Measurements from ENCODE around the gene FASTKD2. TPM values are rescaled to one million over a fixed set of nuclear protein-coding genes. Genes with fewer than 3 reads are reported as not detected.

Gene FASTKD2
- total and polyA plus RNA-seq, 2 experiments from 2014 or later = 17.7 to 34.4 TPM

GRCh38 chr2:206801418-206802189 lies 36.2 kb downstream of the FASTKD2 start:
- Histone ChIP-seq H4K20me1 (ENCODE audit: insufficient read depth, poor library complexity, severe bottlenecking) (no peaks in the 10 kb centered on the region), H3K27ac (no peak overlapping the region), H3K4me3 (no peak overlapping the region), H3K4me1 (ENCODE audit: insufficient read depth) (no peaks in the 10 kb centered on the region), H3K79me2 (no peaks in the 10 kb centered on the region), H3K4me2 (no peak overlapping the region), H2AFZ (no peak overlapping the region), H3K9me3 (ENCODE audit: low read depth) (no peaks in the 10 kb centered on the region), H3K36me3 (replicated peaks; ENCODE audit: insufficient read depth, low read depth) (no peaks in the 10 kb centered on the region), H3K9me2 (replicated peaks; ENCODE audit: insufficient read depth) (no peaks in the 10 kb centered on the region), H3K27me3 (no peaks in the 10 kb centered on the region)
- TF ChIP-seq EZH2 (IDR thresholded peaks at IDR 0.05; ENCODE audit: borderline replicate concordance) = no peak
- TF ChIP-seq EZH2phosphoT487 (IDR thresholded peaks at IDR 0.05; ENCODE audit: low read depth, severe bottlenecking, unreplicated experiment) = no peak
- no peak for TF ChIP-seq CTCF (IDR thresholded peaks at IDR 0.05; ENCODE audit: poor library complexity)
- WGBS (ENCODE audit: low lambda C conversion rate, missing lambda C conversion rate) = 75% methylated on average over 9 of the region's 9 CpGs
- no peak for DNase-seq (ENCODE audit: low spot score)

- Histone ChIP-seq H3K4me2 (no peak overlapping the region), H4K20me1 (ENCODE audit: insufficient read depth, poor library complexity, severe bottlenecking) (no peaks in the 10 kb centered on the region), H3K9me2 (replicated peaks; ENCODE audit: insufficient read depth) (no peaks in the 10 kb centered on the region), H2AFZ (no peak overlapping the region), H3K36me3 (replicated peaks; ENCODE audit: insufficient read depth, low read depth) (no peaks in the 10 kb centered on the region), H3K9me3 (ENCODE audit: low read depth) (no peaks in the 10 kb centered on the region), H3K27ac (no peak overlapping the region), H3K4me1 (ENCODE audit: insufficient read depth) (no peaks in the 10 kb centered on the region), H3K79me2 (no peaks in the 10 kb centered on the region), H3K27me3 (no peaks in the 10 kb centered on the region), H3K4me3 (no peak overlapping the region)
- WGBS (ENCODE audit: low lambda C conversion rate, missing lambda C conversion rate) = 92% methylated on average over 7 of the region's 7 CpGs
- no peak for TF ChIP-seq CTCF (IDR thresholded peaks at IDR 0.05; ENCODE audit: poor library complexity)
- no peak for DNase-seq (ENCODE audit: low spot score)
Measured at GRCh38 chr2:206802654-206803514, 37.5 kb downstream of the FASTKD2 start.

GRCh38 chr2:206804326-206804725 lies 38.9 kb downstream of the FASTKD2 start:
- TF ChIP-seq EZH2phosphoT487 (IDR thresholded peaks at IDR 0.05; ENCODE audit: low read depth, severe bottlenecking, unreplicated experiment) = no peak
- TF ChIP-seq EZH2 (IDR thresholded peaks at IDR 0.05; ENCODE audit: borderline replicate concordance) = no peak
- no peak for TF ChIP-seq CTCF (IDR thresholded peaks at IDR 0.05; ENCODE audit: poor library complexity)
- 87% methylated on average over 5 of the region's 5 CpGs for WGBS (ENCODE audit: low lambda C conversion rate, missing lambda C conversion rate)

More at GRCh38 chr2:206804326-206804725, 38.9 kb downstream of the FASTKD2 start:
- no peaks in the 10 kb centered on the region for H4K20me1 ChIP-seq (ENCODE audit: insufficient read depth, poor library complexity, severe bottlenecking)
- no peaks in the 10 kb centered on the region for H3K79me2 ChIP-seq
- no peaks in the 10 kb centered on the region for H3K27me3 ChIP-seq
- no peak overlapping the region for H2AFZ ChIP-seq
- H3K9me2 ChIP-seq (replicated peaks; ENCODE audit: insufficient read depth) = no peaks in the 10 kb centered on the region
- H3K27ac ChIP-seq = no peak overlapping the region
- no peak for DNase-seq (ENCODE audit: low spot score)
- no peaks in the 10 kb centered on the region for H3K9me3 ChIP-seq (ENCODE audit: low read depth)
- no peak overlapping the region for H3K4me3 ChIP-seq
- no peak overlapping the region for H3K4me2 ChIP-seq
- no peaks in the 10 kb centered on the region for H3K4me1 ChIP-seq (ENCODE audit: insufficient read depth)
- H3K36me3 ChIP-seq (replicated peaks; ENCODE audit: insufficient read depth, low read depth) = no peaks in the 10 kb centered on the region

Measured in hepatocyte (in vitro differentiated cells).